ENCODE measurements around the gene CHRNG.

Gene CHRNG

DNA sequence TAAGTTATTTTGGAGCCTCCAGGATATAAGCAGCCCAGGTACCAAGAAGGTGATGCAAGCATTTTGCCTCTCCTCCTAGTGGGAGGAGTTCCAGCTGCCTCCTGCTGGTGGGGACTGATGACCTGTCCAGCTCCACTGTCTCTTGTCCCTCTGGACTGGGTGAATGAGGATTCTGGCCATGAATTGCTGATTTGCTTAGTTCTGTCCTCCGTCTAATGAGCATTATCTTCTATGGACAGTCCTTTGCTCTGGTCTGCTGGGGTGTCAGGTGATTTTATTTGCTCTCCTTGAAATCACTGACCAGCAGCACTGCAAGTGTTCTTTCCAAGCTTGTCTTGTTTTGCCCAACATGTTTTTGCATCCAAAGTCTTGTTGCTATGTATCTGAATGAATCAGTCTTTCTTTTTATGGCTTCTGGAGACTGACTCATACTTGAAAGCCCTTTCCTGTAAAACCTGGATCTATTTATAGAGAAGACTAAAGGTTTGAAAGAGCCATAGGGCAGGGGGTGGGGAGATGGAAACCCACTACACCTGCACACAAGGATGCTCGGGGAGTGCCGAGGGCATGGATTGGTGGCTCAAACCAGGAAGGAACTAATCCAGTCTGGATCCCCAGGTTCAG, 53.4 kb downstream of the CHRNG start:
- TF ChIP-seq, protein P1, sequence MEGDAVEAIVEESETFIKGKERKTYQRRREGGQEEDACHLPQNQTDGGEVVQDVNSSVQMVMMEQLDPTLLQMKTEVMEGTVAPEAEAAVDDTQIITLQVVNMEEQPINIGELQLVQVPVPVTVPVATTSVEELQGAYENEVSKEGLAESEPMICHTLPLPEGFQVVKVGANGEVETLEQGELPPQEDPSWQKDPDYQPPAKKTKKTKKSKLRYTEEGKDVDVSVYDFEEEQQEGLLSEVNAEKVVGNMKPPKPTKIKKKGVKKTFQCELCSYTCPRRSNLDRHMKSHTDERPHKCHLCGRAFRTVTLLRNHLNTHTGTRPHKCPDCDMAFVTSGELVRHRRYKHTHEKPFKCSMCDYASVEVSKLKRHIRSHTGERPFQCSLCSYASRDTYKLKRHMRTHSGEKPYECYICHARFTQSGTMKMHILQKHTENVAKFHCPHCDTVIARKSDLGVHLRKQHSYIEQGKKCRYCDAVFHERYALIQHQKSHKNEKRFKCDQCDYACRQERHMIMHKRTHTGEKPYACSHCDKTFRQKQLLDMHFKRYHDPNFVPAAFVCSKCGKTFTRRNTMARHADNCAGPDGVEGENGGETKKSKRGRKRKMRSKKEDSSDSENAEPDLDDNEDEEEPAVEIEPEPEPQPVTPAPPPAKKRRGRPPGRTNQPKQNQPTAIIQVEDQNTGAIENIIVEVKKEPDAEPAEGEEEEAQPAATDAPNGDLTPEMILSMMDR (IDR thresholded peaks at IDR 0.05; ENCODE audit: extremely low read depth, insufficient read depth, missing control alignments): no peak
- DNase-seq (ENCODE audit: low spot score): no peak
- in situ Hi-C loops (cut with MboI; ENCODE audit: low pct_unique_long_range_greater_than_20kb, low sequenced_read_pairs, unreplicated experiment): no loop called here

DNA sequence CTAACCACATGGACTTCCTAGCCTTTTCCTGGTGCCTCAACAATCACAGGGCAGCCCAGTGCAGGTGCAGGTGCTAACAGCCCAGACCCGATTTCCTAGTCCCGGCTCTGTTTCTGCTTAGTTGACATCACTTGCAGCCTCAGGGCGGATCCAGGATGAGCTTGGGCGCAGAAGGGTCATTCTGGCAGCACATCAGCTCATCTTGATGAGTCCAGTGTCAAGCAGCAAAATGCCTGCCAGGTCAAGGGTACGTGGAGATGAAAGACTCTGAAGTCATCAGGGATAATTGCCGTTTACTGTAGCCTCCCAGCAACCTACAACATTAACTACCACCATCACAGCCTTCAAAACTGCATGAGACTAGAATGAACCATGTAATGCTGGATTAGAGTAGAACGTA, 54.5 kb downstream of the CHRNG start:
- no peak for DNase-seq (ENCODE audit: low spot score)
- in situ Hi-C loops (cut with MboI; ENCODE audit: low pct_unique_long_range_greater_than_20kb, low sequenced_read_pairs, unreplicated experiment): no loop called here
- TF ChIP-seq, protein P1 (IDR thresholded peaks at IDR 0.05; ENCODE audit: extremely low read depth, insufficient read depth, missing control alignments): no peak

All from GM13977 (cell line).